HL-60 (cell line): ENCODE measurements around the gene KCNJ11.

Experiments used
- CTCF ChIP-seq: IDR thresholded peaks from one replicate; pipeline ENCODE4 v1.5.1; 2011; ENCODE audit warnings: low read length, control low read depth, inconsistent platforms; ENCODE audit not compliant: insufficient read depth
- GABPA ChIP-seq: IDR thresholded peaks from 2 replicates; pipeline ENCODE4 v1.6.1; 2012; ENCODE audit warnings: low read depth
- POLR2AphosphoS5 ChIP-seq: IDR thresholded peaks from 2 replicates; pipeline ENCODE4 v1.6.1; 2012; ENCODE audit warnings: low read depth
- REST ChIP-seq: IDR thresholded peaks from 2 replicates; pipeline ENCODE4 v1.6.1; 2012; ENCODE audit warnings: low read depth; ENCODE audit not compliant: insufficient replicate concordance
- SPI1 ChIP-seq: IDR thresholded peaks from 2 replicates; pipeline ENCODE4 v1.6.1; 2012; ENCODE audit warnings: low read depth, mild to moderate bottlenecking, borderline replicate concordance

DNA sequence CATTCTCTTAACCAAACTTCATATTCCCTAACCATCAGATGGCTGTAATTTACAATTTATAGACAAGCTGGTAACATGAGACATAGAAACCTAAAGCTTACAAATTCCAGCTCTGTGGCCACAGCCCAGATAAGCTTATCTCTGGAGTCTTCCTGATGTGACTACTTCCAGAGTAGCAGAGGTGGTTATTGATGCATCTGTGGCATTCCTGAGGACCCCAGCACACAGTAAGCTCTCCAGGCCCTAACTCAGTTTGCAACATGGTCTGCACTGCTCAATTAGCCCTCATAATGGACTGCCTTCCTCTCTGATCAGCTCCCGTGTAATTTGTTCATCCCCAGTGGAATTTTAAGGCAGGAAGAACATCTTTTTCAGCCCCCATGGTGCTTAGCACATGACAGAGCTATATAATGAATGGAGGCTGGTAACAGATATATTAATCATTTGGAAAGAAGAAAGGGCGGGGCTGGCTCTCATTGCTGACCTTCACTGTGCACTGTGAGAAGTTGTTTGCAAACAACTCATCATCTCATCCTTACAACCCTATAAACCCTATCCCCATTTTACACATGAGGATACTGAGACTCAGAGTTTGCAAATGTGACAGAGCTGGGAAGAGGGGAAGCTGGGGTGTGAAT is 30.1 kb upstream of the KCNJ11 start:
- TF ChIP-seq CTCF (no peak), POLR2AphosphoS5 (no peak), REST (no peak), SPI1 (no peak), GABPA (no peak)
